WERI-Rb-1 (cell line): ENCODE results near the gene GIT2.

Experiments
- DNase-seq: peaks from one replicate; pipeline ENCODE4 v3.0.0-alpha.2; 2020
- H3K27ac ChIP-seq: fragments of 250-450 bp; sonication (Bioruptor Pico); 2 replicates; pipeline ENCODE4 v1.5.1; 2020; ENCODE audit warnings: mild to moderate bottlenecking, moderate library complexity
- H3K27me3 ChIP-seq: fragments of 250-450 bp; sonication (Bioruptor Pico); 2 replicates; pipeline ENCODE4 v1.5.1; 2021; ENCODE audit warnings: mild to moderate bottlenecking, low read depth, moderate library complexity; ENCODE audit not compliant: insufficient read depth, severe bottlenecking
- H3K36me3 ChIP-seq: fragments of 250-450 bp; sonication (Bioruptor Pico); 2 replicates; pipeline ENCODE4 v1.5.1; 2020; ENCODE audit warnings: mild to moderate bottlenecking, moderate library complexity
- H3K4me3 ChIP-seq: 2 replicates; pipeline ENCODE4 v1.5.1; 2011; ENCODE audit warnings: low read depth, mild to moderate bottlenecking, control low read depth, low read length
- H3K9me3 ChIP-seq: fragments of 250-450 bp; sonication (Bioruptor Pico); 2 replicates; pipeline ENCODE4 v1.5.1; 2021; ENCODE audit warnings: mild to moderate bottlenecking, moderate library complexity; ENCODE audit not compliant: severe bottlenecking
- CTCF ChIP-seq: IDR thresholded peaks from 2 replicates; pipeline ENCODE4 v1.5.1; 2011; ENCODE audit warnings: low read depth, mild to moderate bottlenecking, control low read depth, inconsistent platforms, low read length

The GIT2 gene

DNA sequence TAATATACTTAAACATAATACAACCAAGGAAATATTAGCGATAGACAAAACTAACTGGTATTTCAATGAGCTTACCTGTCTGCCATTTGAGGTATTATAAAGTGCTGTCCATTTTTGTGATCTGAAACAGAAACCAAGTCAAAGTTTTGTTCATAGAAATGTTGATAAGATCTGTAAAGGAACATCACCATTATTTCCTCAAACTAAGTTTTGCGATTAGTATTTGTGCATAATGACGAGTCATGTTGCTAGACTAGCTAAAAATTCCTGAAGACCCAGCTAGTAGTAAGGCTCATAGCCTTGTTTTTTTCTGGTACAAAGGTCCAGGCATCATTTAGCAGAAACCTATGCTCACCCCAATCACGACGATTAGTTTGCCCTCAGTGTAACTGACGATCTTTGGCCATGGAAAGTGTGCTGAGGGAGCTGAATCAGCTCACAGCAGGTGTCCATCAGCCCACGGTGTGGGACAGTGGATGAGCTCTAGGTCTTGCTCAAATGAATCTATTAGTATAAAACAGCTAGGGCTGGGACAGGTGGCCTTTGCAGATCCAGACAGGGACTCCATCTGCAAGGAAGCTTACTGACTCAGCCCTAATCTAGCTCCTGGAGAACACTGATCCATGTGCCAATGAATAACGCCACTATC, 28.7 kb downstream of the GIT2 start:
- Histone ChIP-seq H3K27ac (peak overlapping the region; percentile 66), H3K4me3 (no peak overlapping the region), H3K36me3 (peaks cover 45% of the 10 kb centered on the region), H3K27me3 (no peaks in the 10 kb centered on the region), H3K9me3 (no peaks in the 10 kb centered on the region)
- DNase-seq: peak; percentile 76
- TF ChIP-seq CTCF: no peak

DNA sequence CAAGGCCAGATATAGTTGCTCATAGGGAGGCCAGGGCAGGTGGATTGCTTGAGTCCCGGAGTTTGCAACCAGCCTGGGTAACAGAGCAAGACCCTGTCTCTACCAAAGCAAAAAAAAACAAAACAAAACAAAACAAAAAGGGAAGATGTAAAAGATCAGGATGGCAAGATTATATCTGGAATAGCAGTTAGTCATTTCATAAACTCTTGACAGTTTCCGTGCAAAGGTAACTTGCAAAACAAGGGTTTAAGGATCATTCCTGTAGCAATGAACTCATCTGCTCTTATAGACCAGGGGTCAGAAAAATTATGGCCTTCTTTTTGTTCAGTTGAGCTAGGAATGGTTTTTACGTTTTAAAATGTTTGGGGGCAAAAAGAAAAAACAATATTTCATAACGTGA, 29.6 kb downstream of the GIT2 start:
- H3K4me3 ChIP-seq: no peak overlapping the region
- no peak overlapping the region for H3K27ac ChIP-seq
- H3K9me3 ChIP-seq: no peaks in the 10 kb centered on the region
- TF ChIP-seq CTCF: no peak
- no peaks in the 10 kb centered on the region for H3K27me3 ChIP-seq
- no peak for DNase-seq
- H3K36me3 ChIP-seq: peaks cover 52% of the 10 kb centered on the region

DNA sequence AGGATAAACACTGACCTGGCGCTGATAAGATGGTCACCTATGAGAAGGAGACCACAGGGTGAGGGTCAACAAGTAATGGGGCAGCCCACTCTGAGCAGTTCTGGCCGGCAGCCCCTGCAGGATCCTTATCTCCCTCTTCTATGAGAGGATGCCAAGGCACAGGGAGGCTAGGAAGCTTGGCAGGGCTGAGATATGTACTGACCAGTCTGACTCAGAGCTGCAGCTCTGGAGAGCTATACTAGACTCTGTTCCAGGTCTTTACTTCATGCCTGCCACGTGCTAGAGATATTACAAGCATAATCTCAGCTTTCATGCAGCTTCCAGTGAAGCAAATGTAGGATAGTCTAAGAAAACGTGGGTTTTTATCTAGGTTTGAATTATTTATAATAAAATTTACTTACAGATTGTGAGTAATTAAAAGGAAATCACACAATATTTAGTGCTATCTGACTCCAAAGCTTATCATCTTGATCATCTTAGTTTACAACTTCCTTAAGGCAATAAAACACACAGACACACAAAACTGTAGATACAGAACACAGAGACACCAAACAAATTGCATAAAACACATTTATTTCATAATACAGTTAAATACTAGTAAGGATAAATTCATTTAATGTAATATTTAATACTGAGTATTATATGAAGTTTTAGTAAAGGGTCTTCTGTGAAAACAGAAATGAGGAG, 32.3 kb downstream of the GIT2 start:
- no peak for TF ChIP-seq CTCF
- H3K27ac ChIP-seq: no peak overlapping the region
- H3K9me3 ChIP-seq: no peaks in the 10 kb centered on the region
- H3K36me3 ChIP-seq: peaks cover 53% of the 10 kb centered on the region
- no peak for DNase-seq
- no peak overlapping the region for H3K4me3 ChIP-seq
- H3K27me3 ChIP-seq: no peaks in the 10 kb centered on the region

- no peak overlapping the region for H3K27ac ChIP-seq
- TF ChIP-seq CTCF: no peak
- no peak overlapping the region for H3K4me3 ChIP-seq
- peaks cover 56% of the 10 kb centered on the region for H3K36me3 ChIP-seq
- no peaks in the 10 kb centered on the region for H3K9me3 ChIP-seq
- no peaks in the 10 kb centered on the region for H3K27me3 ChIP-seq
- no peak for DNase-seq
Observed at GRCh38 chr12:109963330-109963729, 32.8 kb downstream of the GIT2 start.

DNA sequence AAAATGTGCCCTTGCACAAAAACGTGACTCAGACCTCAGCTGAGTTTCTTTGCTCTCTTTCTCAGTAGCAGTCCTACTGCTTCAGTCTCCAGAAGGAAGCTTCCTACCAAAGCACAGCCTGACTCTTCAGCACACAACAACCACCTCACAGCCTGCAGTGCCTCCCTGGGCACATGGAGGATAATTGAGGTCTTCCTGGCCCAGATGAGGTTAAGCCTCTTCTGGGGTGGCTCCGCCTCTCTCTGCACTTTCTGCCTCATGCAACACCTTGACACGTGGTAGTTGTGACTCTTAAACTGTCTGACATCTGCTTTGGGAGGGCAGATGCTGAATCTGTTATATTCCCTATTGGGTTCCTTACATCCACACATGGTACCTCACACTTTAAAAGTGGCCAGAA, 33.8 kb downstream of the GIT2 start:
- Histone ChIP-seq H3K27ac (no peak overlapping the region; the same call in 1 of the 2 replicates), H3K36me3 (peaks cover 56% of the 10 kb centered on the region)
- DNase-seq: peak; percentile 62

More for the DNA sequence above, 33.8 kb downstream of the GIT2 start:
- Histone ChIP-seq H3K9me3 (no peaks in the 10 kb centered on the region), H3K27me3 (no peaks in the 10 kb centered on the region), H3K4me3 (no peak overlapping the region)
- TF ChIP-seq CTCF: no peak
